ENCODE results near the gene PLD6.

- TF ChIP-seq, protein P1, sequence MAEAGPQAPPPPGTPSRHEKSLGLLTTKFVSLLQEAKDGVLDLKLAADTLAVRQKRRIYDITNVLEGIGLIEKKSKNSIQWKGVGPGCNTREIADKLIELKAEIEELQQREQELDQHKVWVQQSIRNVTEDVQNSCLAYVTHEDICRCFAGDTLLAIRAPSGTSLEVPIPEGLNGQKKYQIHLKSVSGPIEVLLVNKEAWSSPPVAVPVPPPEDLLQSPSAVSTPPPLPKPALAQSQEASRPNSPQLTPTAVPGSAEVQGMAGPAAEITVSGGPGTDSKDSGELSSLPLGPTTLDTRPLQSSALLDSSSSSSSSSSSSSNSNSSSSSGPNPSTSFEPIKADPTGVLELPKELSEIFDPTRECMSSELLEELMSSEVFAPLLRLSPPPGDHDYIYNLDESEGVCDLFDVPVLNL (CRISPR knock-in tag; IDR thresholded peaks at IDR 0.05; ENCODE audit: borderline replicate concordance, low read depth): no peak
- TF ChIP-seq FOXP4 (CRISPR knock-in tag; IDR thresholded peaks at IDR 0.05) (no peak), ZNF396 (CRISPR knock-in tag; IDR thresholded peaks at IDR 0.05; ENCODE audit: borderline replicate concordance) (no peak), ZNF121 (CRISPR knock-in tag; IDR thresholded peaks at IDR 0.05) (no peak), TCF7 (CRISPR knock-in tag; IDR thresholded peaks at IDR 0.05; ENCODE audit: low read depth) (no peak), ZNF425 (CRISPR knock-in tag; conservative IDR thresholded peaks at IDR 0.05) (no peak), FOXJ3 (CRISPR knock-in tag; IDR thresholded peaks at IDR 0.05; ENCODE audit: borderline replicate concordance) (no peak), STAT6 (CRISPR knock-in tag; conservative IDR thresholded peaks at IDR 0.05; ENCODE audit: low read depth) (no peak), E2F5 (CRISPR knock-in tag; IDR thresholded peaks at IDR 0.05) (no peak), NR2C2 (CRISPR knock-in tag; IDR thresholded peaks at IDR 0.05) (no peak)
- TF ChIP-seq, protein P2, sequence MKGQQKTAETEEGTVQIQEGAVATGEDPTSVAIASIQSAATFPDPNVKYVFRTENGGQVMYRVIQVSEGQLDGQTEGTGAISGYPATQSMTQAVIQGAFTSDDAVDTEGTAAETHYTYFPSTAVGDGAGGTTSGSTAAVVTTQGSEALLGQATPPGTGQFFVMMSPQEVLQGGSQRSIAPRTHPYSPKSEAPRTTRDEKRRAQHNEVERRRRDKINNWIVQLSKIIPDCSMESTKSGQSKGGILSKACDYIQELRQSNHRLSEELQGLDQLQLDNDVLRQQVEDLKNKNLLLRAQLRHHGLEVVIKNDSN (CRISPR knock-in tag; IDR thresholded peaks at IDR 0.05): no peak
- TF ChIP-seq, protein P3, sequence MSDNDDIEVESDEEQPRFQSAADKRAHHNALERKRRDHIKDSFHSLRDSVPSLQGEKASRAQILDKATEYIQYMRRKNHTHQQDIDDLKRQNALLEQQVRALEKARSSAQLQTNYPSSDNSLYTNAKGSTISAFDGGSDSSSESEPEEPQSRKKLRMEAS (CRISPR knock-in tag; IDR thresholded peaks at IDR 0.05): no peak
- TF ChIP-seq, protein P4, sequence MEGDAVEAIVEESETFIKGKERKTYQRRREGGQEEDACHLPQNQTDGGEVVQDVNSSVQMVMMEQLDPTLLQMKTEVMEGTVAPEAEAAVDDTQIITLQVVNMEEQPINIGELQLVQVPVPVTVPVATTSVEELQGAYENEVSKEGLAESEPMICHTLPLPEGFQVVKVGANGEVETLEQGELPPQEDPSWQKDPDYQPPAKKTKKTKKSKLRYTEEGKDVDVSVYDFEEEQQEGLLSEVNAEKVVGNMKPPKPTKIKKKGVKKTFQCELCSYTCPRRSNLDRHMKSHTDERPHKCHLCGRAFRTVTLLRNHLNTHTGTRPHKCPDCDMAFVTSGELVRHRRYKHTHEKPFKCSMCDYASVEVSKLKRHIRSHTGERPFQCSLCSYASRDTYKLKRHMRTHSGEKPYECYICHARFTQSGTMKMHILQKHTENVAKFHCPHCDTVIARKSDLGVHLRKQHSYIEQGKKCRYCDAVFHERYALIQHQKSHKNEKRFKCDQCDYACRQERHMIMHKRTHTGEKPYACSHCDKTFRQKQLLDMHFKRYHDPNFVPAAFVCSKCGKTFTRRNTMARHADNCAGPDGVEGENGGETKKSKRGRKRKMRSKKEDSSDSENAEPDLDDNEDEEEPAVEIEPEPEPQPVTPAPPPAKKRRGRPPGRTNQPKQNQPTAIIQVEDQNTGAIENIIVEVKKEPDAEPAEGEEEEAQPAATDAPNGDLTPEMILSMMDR (IDR thresholded peaks at IDR 0.05): no peak
These were observed 29.4 kb upstream of the PLD6 start for GRCh38 chr17:17235212-17236174.

All from WTC11 (cell line).